GM19328 (cell line): ENCODE measurements around the gene HTRA2.
"Not testable (repeated sequence)": the region's sequence is repeated elsewhere in the genome, so short reads cannot be mapped to it uniquely, and the experiment has no call there.

Experiments used
- ATAC-seq: cut with Tn5 transposase; IDR thresholded peaks from one replicate; pipeline ENCODE4 v1.9.1; 2021; ENCODE audit warnings: mild to moderate bottlenecking, moderate library complexity; ENCODE audit not compliant: unreplicated experiment

Gene HTRA2

GRCh38 chr2:74529357-74530238 is at the start of gene HTRA2, which contains the start of gene AUP1:
TSS of gene HTRA2 (plus strand) at chr2:74529933. CDS start at chr2:74530007, 74 bp downstream.
TSS of gene AUP1 (minus strand) at chr2:74529706. CDS start at chr2:74529629, 77 bp downstream.
- peak; percentile 83 for ATAC-seq

- ATAC-seq: no peak
Measured at GRCh38 chr2:74481431-74481830, 48.3 kb upstream of the HTRA2 start.

GRCh38 chr2:74481961-74482800 is 47.6 kb upstream of the HTRA2 start:
- ATAC-seq: peak; percentile 32

- peak; percentile 86 for ATAC-seq
Measured at GRCh38 chr2:74482801-74483674, 46.7 kb upstream of the HTRA2 start, which contains the start of the genes CCDC142 and TTC31. TSS of gene CCDC142 (minus strand) at chr2:74482998. CDS start at chr2:74482837, 161 bp downstream. TSS of gene TTC31 (plus strand) at chr2:74483081. CDS start at chr2:74483096, 15 bp downstream.

- not testable (repeated sequence) for ATAC-seq
Measured at GRCh38 chr2:74483675-74484164, 46.0 kb upstream of the HTRA2 start.

- no peak for ATAC-seq
Measured at GRCh38 chr2:74486141-74486540, 43.6 kb upstream of the HTRA2 start.

- ATAC-seq: no peak
Measured at GRCh38 chr2:74488643-74489481, 40.9 kb upstream of the HTRA2 start.

- ATAC-seq: no peak
Measured at GRCh38 chr2:74489906-74490305, 39.8 kb upstream of the HTRA2 start.

- ATAC-seq: no peak
Measured at GRCh38 chr2:74491648-74492544, 37.8 kb upstream of the HTRA2 start.

- no peak for ATAC-seq
Measured at GRCh38 chr2:74493546-74493945, 36.2 kb upstream of the HTRA2 start.

- no peak for ATAC-seq
Measured at GRCh38 chr2:74495440-74495839, 34.3 kb upstream of the HTRA2 start.

- no peak for ATAC-seq
Measured at GRCh38 chr2:74496997-74497776, 32.5 kb upstream of the HTRA2 start.

- no peak for ATAC-seq
Measured at GRCh38 chr2:74497777-74498499, 31.8 kb upstream of the HTRA2 start.

- no peak for ATAC-seq
Measured at GRCh38 chr2:74498500-74499266, 31.1 kb upstream of the HTRA2 start.

- no peak for ATAC-seq
Measured at GRCh38 chr2:74499267-74499939, 30.3 kb upstream of the HTRA2 start, which contains the start of gene LBX2. TSS of gene LBX2 (minus strand) at chr2:74499603. CDS start at chr2:74499537, 66 bp downstream.
